HCT116 (cell line): Measurements from ENCODE around the gene MIER2. TPM values are rescaled to one million over a fixed set of nuclear protein-coding genes. Genes with fewer than 3 reads are reported as not detected.

Experiments
- ATAC-seq: fragments of 200-7000 bp; cut with Tn5 transposase; 2 replicates; pipeline ENCODE4 v1.9.1; 2020; ENCODE audit warnings: mild to moderate bottlenecking, moderate library complexity
- BruUV-seq: library from RNA; stranded (reverse); fragments of 400-500 nt; replicated peaks from 2 replicates; lab custom pipeline; 2021; lab: Mats Ljungman, UMichigan
- CTCF ChIA-PET: fragments of 300-600 bp; sonication (Branson Sonifier 250); formaldehyde crosslinking; loops from one replicate; lab custom pipeline; 2021; ENCODE audit warnings: antibody characterized with exemption; lab: Charles Lee
- POLR2A ChIA-PET: fragments of 300-600, 350-600 bp; sonication (Branson Sonifier 250); formaldehyde crosslinking; loops from one replicate; lab custom pipeline; 2021; ENCODE audit warnings: antibody characterized with exemption; lab: Charles Lee
- RAD21 ChIA-PET, 2 experiments: fragments of 300-600 bp; sonication (Branson Sonifier 250); formaldehyde crosslinking; loops; one replicate each; lab custom pipeline; 2023; ENCODE audit warnings: low total read pairs in 2 of 2; ENCODE audit not compliant: uncharacterized antibody in 2 of 2, unreplicated experiment in 2 of 2, low non-redundant PET in 1 of 2; lab: Charles Lee
- DNase-seq: peaks from one replicate; pipeline ENCODE4 v3.0.0-alpha.2; 2010; ENCODE audit warnings: low read depth, low spot score
- H2AFZ ChIP-seq: fragments of 200-600 bp; shearing (Covaris generic), sonication (generic); 2 replicates; pipeline ENCODE4 v1.6.1; 2017; ENCODE audit warnings: low read depth, mixed run types, mixed read lengths, antibody characterized with exemption, low read length; ENCODE audit not compliant: poor library complexity, severe bottlenecking
- H3K27ac ChIP-seq: 2 replicates; pipeline ENCODE4 v1.5.1; 2012; ENCODE audit warnings: low read depth, low read length
- H3K27me3 ChIP-seq: fragments of 200-600 bp; sonication (generic); 2 replicates; pipeline ENCODE4 v1.6.1; 2016; ENCODE audit warnings: mixed run types, low read length, mixed read lengths; ENCODE audit not compliant: insufficient read depth
- H3K36me3 ChIP-seq, 2 experiments: fragments of 200-500 bp in 1 of 2; fragments of 200-600 bp in 1 of 2; sonication (Bioruptor generic) in 1 of 2; sonication (generic) in 1 of 2; 2 replicates each; pipeline versions ENCODE4 v1.5.1 to v1.6.1; 2014 to 2016; ENCODE audit warnings: low read length in 2 of 2, inconsistent platforms in 1 of 2, mixed read lengths in 1 of 2, mixed run types in 1 of 2; ENCODE audit not compliant: insufficient read depth in 2 of 2, control insufficient read depth in 1 of 2
- H3K4me1 ChIP-seq, 2 experiments: fragments of 200-600 bp in 1 of 2; sonication (generic) in 1 of 2; 2 replicates each; pipeline versions ENCODE4 v1.5.1 to v1.6.1; 2012 to 2017; ENCODE audit warnings: low read length in 2 of 2, inconsistent platforms in 1 of 2, mild to moderate bottlenecking in 1 of 2, mixed read lengths in 1 of 2, mixed run types in 1 of 2, moderate library complexity in 1 of 2; ENCODE audit not compliant: insufficient read depth in 2 of 2, control insufficient read depth in 1 of 2
- H3K4me2 ChIP-seq: fragments of 200-600 bp; sonication (generic); 2 replicates; pipeline ENCODE4 v1.6.1; 2017; ENCODE audit warnings: mixed run types, low read length, mixed read lengths
- H3K4me3 ChIP-seq, 2 experiments: fragments of 200-600 bp in 1 of 2; sonication (generic) in 1 of 2; replicated peaks in 1 of 2; 2 replicates each; pipeline ENCODE4 v1.5.1; 2011 to 2016; ENCODE audit warnings: low read length in 2 of 2, control low read depth in 1 of 2, low read depth in 1 of 2, mild to moderate bottlenecking in 1 of 2, mixed read lengths in 1 of 2, mixed run types in 1 of 2
- H3K79me2 ChIP-seq: fragments of 200-600 bp; sonication (generic); 2 replicates; pipeline ENCODE4 v1.6.1; 2017; ENCODE audit warnings: mild to moderate bottlenecking, mixed run types, low read length, moderate library complexity, mixed read lengths; ENCODE audit not compliant: insufficient read depth
- H3K9ac ChIP-seq: fragments of 200-600 bp; sonication (generic); 2 replicates; pipeline ENCODE4 v1.6.1; 2016; ENCODE audit warnings: low read length, mixed read lengths
- H3K9me2 ChIP-seq: fragments of 200-600 bp; sonication (generic), shearing (Covaris generic); 2 replicates; pipeline ENCODE4 v1.6.1; 2017; ENCODE audit warnings: mixed run types, mild to moderate bottlenecking, moderate library complexity; ENCODE audit not compliant: insufficient read depth
- H3K9me3 ChIP-seq, 2 experiments: fragments of 200-500 bp in 1 of 2; fragments of 200-600 bp in 1 of 2; sonication (Bioruptor generic) in 1 of 2; sonication (generic) in 1 of 2; 2 replicates each; pipeline ENCODE4 v1.6.1; 2014 to 2017; ENCODE audit warnings: low read length in 2 of 2, mixed read lengths in 2 of 2, inconsistent platforms in 1 of 2, low read depth in 1 of 2, mild to moderate bottlenecking in 1 of 2, mixed run types in 1 of 2, moderate library complexity in 1 of 2; ENCODE audit not compliant: control insufficient read depth in 1 of 2, insufficient read depth in 1 of 2
- H4K20me1 ChIP-seq: fragments of 200-600 bp; sonication (generic), shearing (Covaris generic); 2 replicates; pipeline ENCODE4 v1.6.1; 2017; ENCODE audit warnings: mixed run types, mild to moderate bottlenecking, moderate library complexity; ENCODE audit not compliant: insufficient read depth
- EGR1 ChIP-seq: IDR thresholded peaks from 2 replicates; pipeline ENCODE4 v1.6.1; 2012; ENCODE audit warnings: low read depth
- ELF1 ChIP-seq: IDR thresholded peaks from 2 replicates; pipeline ENCODE4 v1.6.1; 2012; ENCODE audit warnings: low read depth, borderline replicate concordance
- JUND ChIP-seq: IDR thresholded peaks from 2 replicates; pipeline ENCODE4 v1.6.1; 2012
- POLR2A ChIP-seq: IDR thresholded peaks from 2 replicates; pipeline ENCODE4 v1.7.0; 2011; ENCODE audit warnings: borderline replicate concordance; ENCODE audit not compliant: insufficient read depth, insufficient read length; ENCODE audit errors: extremely low read depth
- POLR2AphosphoS5 ChIP-seq: IDR thresholded peaks from 2 replicates; pipeline ENCODE4 v1.6.1; 2011; ENCODE audit warnings: mild to moderate bottlenecking, low read depth, low read length, moderate library complexity
- RAD21 ChIP-seq: IDR thresholded peaks from 2 replicates; pipeline ENCODE4 v1.6.1; 2012; ENCODE audit warnings: low read depth, mild to moderate bottlenecking
- SP1 ChIP-seq: IDR thresholded peaks from 2 replicates; pipeline ENCODE4 v1.6.1; 2012; ENCODE audit warnings: low read depth
- SRF ChIP-seq: IDR thresholded peaks from 2 replicates; pipeline ENCODE4 v1.6.1; 2012; ENCODE audit warnings: low read depth
- intact Hi-C: fragments of 100-400 bp; cut with micrococcal nuclease; formaldehyde crosslinking; loops from 2 replicates; pipeline ENCODE4 v1.10.0; 2022
- total RNA-seq: library from RNA; stranded (reverse); gene quantifications from one replicate; pipeline ENCODE4 v1.2.1, GENCODE V29; 2021; ENCODE audit not compliant: unreplicated experiment
- TF ChIP-seq, protein P1 (sequence below): IDR thresholded peaks from 2 replicates; pipeline ENCODE4 v1.6.1; 2012
- TF ChIP-seq, protein P2 (sequence below): IDR thresholded peaks from 2 replicates; pipeline ENCODE4 v1.6.1; 2011; ENCODE audit warnings: mild to moderate bottlenecking, low read length, moderate library complexity; ENCODE audit not compliant: insufficient replicate concordance; ENCODE audit errors: extremely low read depth

Gene MIER2
- total RNA-seq, 1 experiment from 2014 or later: 41.5 TPM

DNA sequence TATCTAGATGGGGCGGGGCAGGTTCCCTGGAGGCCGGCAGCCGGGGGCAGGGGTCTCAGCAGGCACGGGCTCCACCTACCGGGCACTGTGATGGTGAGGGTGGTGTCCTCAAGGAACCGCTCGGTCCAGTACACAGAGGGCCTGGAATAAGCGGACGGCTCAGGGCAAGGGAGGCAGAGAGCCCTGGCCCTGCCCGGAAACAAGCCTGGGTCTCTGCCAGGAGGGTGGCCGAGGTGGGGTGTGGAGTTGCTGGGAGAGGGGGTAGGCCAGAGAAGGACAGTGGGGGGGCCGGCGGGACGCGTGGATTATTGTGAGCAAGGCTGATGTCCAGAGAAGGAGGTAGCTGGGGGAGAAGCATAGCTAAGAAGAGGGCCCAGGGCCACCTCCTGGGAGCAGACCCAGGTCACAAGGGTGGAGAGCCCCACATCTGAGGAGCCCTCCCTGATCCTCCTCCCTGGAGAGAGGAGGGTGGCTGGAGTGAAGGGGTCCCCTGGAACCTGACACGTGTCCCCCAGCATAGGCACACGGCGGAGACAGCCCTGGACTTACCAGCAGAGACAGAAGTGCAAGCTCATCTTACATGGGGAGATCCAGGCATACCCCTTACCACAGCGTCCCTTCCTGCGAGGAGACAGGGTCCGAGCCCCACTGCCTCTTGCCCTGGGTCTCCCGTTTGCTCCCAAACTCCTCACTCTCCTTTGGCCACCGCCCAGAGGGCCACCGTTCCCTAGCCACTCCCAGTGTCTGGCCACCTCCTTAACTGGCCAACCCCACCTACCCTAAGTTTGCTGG, 29.0 kb upstream of the MIER2 start:
- Histone ChIP-seq H3K79me2 (no peaks in the 10 kb centered on the region), H3K27me3 (no peaks in the 10 kb centered on the region), H3K9ac (no peak overlapping the region), H3K9me2 (no peaks in the 10 kb centered on the region), H3K9me3 (no peaks in the 10 kb centered on the region), H4K20me1 (no peaks in the 10 kb centered on the region), H3K4me1 (peaks cover 3 to 5% of the 10 kb centered on the region in 2 experiments; a peak in 2 of 4 replicates), H3K27ac (no peak overlapping the region), H3K36me3 (no peaks in the 10 kb centered on the region), H3K4me3 (no peak overlapping the region), H3K4me2 (0 out of 2 replicates have a peak overlapping the region, but pooled peaks have one; percentile 19), H2AFZ (no peak overlapping the region)
- TF ChIP-seq, protein P1, sequence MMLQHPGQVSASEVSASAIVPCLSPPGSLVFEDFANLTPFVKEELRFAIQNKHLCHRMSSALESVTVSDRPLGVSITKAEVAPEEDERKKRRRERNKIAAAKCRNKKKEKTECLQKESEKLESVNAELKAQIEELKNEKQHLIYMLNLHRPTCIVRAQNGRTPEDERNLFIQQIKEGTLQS: no peak
- no peak for TF ChIP-seq POLR2A
- TF ChIP-seq, protein P2, sequence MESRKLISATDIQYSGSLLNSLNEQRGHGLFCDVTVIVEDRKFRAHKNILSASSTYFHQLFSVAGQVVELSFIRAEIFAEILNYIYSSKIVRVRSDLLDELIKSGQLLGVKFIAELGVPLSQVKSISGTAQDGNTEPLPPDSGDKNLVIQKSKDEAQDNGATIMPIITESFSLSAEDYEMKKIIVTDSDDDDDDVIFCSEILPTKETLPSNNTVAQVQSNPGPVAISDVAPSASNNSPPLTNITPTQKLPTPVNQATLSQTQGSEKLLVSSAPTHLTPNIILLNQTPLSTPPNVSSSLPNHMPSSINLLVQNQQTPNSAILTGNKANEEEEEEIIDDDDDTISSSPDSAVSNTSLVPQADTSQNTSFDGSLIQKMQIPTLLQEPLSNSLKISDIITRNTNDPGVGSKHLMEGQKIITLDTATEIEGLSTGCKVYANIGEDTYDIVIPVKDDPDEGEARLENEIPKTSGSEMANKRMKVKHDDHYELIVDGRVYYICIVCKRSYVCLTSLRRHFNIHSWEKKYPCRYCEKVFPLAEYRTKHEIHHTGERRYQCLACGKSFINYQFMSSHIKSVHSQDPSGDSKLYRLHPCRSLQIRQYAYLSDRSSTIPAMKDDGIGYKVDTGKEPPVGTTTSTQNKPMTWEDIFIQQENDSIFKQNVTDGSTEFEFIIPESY: no peak
- no peak for DNase-seq
- no TSS peak for BruUV-seq
- intact Hi-C loops: no loop called here
- no peak for ATAC-seq
- ChIA-PET CTCF (no interaction called here), POLR2A (no interaction called here), RAD21 (no interaction called here)

DNA sequence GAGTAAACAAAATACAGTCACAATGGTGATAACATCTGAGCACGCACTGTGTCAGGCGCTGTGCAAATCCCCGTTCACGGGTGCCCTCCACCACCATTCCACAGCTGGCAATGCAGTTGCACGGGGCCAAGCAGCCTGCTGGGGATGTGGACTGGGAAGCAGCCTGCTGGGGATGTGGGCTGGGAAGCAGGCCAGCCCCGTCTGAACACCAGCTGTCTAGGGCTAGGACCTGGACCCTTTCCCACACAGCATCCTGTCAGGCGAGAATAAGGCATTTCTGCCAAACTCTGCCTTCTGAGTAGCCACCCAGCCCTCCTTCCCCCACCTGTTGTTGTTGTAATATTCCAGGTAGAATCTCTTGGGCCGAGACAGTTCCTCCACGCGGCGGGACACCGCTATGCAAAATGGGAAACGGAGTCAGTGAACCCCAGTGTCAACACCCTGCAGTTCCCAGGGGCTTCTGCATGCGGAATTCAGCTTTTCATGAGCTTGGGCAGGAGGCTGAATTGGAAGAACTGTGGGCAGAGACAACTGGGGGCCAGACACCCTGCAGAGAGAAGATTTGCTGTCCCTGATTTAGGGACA, 27.8 kb upstream of the MIER2 start:
- no peak for DNase-seq
- Histone ChIP-seq H3K27ac (no peak overlapping the region), H3K9ac (no peak overlapping the region), H3K27me3 (no peaks in the 10 kb centered on the region), H3K36me3 (no peaks in the 10 kb centered on the region), H3K9me3 (no peaks in the 10 kb centered on the region), H3K79me2 (no peaks in the 10 kb centered on the region), H2AFZ (no peak overlapping the region), H3K4me1 (peaks cover 3 to 5% of the 10 kb centered on the region in 2 experiments; a peak in 2 of 4 replicates), H3K4me3 (no peak overlapping the region), H4K20me1 (no peaks in the 10 kb centered on the region), H3K9me2 (no peaks in the 10 kb centered on the region), H3K4me2 (no peak overlapping the region)
- intact Hi-C loops: no loop called here
- TF ChIP-seq SP1: no peak
- TF ChIP-seq SRF: no peak
- TF ChIP-seq, protein P1: no peak
- no peak for TF ChIP-seq POLR2A
- no peak for TF ChIP-seq JUND
- no peak for TF ChIP-seq ELF1
- TF ChIP-seq, protein P2: no peak
- no peak for TF ChIP-seq RAD21
- TF ChIP-seq POLR2AphosphoS5: no peak
- TF ChIP-seq EGR1: no peak
- ChIA-PET RAD21 (no interaction called here), POLR2A (no interaction called here), CTCF (no interaction called here)
- no peak for ATAC-seq
- no TSS peak for BruUV-seq
